Liver (tissue), 3 donors: ENCODE measurements around the gene SH3RF3.

Experiments
- EGR1 ChIP-seq, 2 donors: IDR thresholded peaks; 2 replicates each; pipeline ENCODE4 v1.6.1; 2016 to 2018; ENCODE audit warnings: antibody characterized with exemption in 2 of 2, low read depth in 2 of 2
- TF ChIP-seq, protein P1 (sequence below): fragments of 150-350 bp; IDR thresholded peaks from 2 replicates; pipeline ENCODE4 v1.5.1; 2017; ENCODE audit warnings: improper control_type of control experiment, low read depth, low read length; ENCODE audit not compliant: missing input control
- TF ChIP-seq, protein P2 (sequence below): IDR thresholded peaks from 2 replicates; pipeline ENCODE4 v1.6.1; 2016; ENCODE audit warnings: antibody characterized with exemption
- TF ChIP-seq, protein P3 (sequence below): IDR thresholded peaks from 2 replicates; pipeline ENCODE4 v1.6.1; 2016; ENCODE audit warnings: antibody characterized with exemption, mild to moderate bottlenecking
- TF ChIP-seq, protein P4 (sequence below): IDR thresholded peaks from 2 replicates; pipeline ENCODE4 v1.6.1; 2016; ENCODE audit warnings: antibody characterized with exemption
- donor health status: healthy.
- donor health status: healthy.

DNA sequence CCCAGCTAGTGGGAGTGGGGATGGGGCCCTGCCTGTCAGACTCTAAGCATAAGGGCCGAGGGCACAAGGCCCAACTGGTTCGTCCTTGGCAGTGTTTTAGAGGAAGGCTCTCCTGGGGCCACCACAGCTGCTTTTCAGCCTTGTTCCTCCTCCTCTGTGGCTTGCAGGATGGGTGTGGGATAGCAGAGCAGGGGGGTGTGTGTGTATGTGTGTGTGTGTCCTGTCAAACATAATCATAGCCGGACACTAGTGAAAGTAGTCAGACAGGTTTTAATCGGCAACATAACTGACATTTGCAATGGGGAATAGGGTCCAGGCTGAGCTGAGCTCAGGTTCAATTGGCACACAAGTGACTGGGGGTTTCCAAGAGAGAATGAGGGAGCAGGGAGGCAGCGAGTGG lies 370.6 kb downstream of the SH3RF3 start:
- TF ChIP-seq, protein P1, sequence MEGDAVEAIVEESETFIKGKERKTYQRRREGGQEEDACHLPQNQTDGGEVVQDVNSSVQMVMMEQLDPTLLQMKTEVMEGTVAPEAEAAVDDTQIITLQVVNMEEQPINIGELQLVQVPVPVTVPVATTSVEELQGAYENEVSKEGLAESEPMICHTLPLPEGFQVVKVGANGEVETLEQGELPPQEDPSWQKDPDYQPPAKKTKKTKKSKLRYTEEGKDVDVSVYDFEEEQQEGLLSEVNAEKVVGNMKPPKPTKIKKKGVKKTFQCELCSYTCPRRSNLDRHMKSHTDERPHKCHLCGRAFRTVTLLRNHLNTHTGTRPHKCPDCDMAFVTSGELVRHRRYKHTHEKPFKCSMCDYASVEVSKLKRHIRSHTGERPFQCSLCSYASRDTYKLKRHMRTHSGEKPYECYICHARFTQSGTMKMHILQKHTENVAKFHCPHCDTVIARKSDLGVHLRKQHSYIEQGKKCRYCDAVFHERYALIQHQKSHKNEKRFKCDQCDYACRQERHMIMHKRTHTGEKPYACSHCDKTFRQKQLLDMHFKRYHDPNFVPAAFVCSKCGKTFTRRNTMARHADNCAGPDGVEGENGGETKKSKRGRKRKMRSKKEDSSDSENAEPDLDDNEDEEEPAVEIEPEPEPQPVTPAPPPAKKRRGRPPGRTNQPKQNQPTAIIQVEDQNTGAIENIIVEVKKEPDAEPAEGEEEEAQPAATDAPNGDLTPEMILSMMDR: no peak
- TF ChIP-seq, protein P2, sequence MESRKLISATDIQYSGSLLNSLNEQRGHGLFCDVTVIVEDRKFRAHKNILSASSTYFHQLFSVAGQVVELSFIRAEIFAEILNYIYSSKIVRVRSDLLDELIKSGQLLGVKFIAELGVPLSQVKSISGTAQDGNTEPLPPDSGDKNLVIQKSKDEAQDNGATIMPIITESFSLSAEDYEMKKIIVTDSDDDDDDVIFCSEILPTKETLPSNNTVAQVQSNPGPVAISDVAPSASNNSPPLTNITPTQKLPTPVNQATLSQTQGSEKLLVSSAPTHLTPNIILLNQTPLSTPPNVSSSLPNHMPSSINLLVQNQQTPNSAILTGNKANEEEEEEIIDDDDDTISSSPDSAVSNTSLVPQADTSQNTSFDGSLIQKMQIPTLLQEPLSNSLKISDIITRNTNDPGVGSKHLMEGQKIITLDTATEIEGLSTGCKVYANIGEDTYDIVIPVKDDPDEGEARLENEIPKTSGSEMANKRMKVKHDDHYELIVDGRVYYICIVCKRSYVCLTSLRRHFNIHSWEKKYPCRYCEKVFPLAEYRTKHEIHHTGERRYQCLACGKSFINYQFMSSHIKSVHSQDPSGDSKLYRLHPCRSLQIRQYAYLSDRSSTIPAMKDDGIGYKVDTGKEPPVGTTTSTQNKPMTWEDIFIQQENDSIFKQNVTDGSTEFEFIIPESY: no peak
- TF ChIP-seq, protein P3, sequence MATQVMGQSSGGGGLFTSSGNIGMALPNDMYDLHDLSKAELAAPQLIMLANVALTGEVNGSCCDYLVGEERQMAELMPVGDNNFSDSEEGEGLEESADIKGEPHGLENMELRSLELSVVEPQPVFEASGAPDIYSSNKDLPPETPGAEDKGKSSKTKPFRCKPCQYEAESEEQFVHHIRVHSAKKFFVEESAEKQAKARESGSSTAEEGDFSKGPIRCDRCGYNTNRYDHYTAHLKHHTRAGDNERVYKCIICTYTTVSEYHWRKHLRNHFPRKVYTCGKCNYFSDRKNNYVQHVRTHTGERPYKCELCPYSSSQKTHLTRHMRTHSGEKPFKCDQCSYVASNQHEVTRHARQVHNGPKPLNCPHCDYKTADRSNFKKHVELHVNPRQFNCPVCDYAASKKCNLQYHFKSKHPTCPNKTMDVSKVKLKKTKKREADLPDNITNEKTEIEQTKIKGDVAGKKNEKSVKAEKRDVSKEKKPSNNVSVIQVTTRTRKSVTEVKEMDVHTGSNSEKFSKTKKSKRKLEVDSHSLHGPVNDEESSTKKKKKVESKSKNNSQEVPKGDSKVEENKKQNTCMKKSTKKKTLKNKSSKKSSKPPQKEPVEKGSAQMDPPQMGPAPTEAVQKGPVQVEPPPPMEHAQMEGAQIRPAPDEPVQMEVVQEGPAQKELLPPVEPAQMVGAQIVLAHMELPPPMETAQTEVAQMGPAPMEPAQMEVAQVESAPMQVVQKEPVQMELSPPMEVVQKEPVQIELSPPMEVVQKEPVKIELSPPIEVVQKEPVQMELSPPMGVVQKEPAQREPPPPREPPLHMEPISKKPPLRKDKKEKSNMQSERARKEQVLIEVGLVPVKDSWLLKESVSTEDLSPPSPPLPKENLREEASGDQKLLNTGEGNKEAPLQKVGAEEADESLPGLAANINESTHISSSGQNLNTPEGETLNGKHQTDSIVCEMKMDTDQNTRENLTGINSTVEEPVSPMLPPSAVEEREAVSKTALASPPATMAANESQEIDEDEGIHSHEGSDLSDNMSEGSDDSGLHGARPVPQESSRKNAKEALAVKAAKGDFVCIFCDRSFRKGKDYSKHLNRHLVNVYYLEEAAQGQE: no peak
- TF ChIP-seq, protein P4, sequence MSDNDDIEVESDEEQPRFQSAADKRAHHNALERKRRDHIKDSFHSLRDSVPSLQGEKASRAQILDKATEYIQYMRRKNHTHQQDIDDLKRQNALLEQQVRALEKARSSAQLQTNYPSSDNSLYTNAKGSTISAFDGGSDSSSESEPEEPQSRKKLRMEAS: no peak
- no peak for TF ChIP-seq EGR1 (IDR thresholded peaks at IDR 0.05; ENCODE audit: low read depth in 2 of 2)
